Measurements from ENCODE around the gene RAD51B. TPM values are rescaled to one million over a fixed set of nuclear protein-coding genes. Genes with fewer than 3 reads are reported as not detected.
"Not testable (repeated sequence)": the region's sequence is repeated elsewhere in the genome, so short reads cannot be mapped to it uniquely, and the experiment has no call there.

The RAD51B gene
- total RNA-seq, 4 donors from 2014 or later: 14.0 to 16.4 (median 14.8) TPM

DNA sequence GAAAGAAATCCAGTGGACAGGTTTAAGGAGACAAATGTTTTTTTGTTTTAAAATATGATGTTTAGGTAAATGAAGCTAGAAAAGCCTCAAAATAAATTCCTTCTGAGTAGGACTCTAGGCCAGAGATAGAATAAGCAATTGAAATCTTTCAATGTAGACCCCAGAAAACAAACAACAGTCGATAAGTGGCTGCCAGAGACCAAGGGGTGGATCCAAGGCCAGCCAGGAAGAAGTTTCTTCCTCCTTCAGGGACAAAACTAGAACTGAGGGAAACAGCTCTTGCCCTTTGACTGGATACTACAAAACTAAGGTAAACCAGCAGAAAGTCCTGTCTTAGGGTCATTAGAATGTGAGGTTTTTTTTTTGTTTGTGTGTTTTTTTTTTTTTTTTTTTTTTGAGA is 481.6 kb downstream of the RAD51B start:
- Histone ChIP-seq H3K9me3 (no peaks in the 10 kb centered on the region), H3K36me3 (no peaks in the 10 kb centered on the region), H3K4me3 (replicated peaks in 1 of 3) (no peak overlapping the region), H3K27ac (no peak overlapping the region), H3K27me3 (no peaks in the 10 kb centered on the region), H3K4me1 (peaks cover 11 to 29% of the 10 kb centered on the region in 2 donors)
- WGBS, 2 donors: 41 to 44% methylated on average over 1 of the region's 1 CpG
- no peak for DNase-seq
- intact Hi-C loops (cut with DNase I): no loop called here
- TF ChIP-seq, protein P1, sequence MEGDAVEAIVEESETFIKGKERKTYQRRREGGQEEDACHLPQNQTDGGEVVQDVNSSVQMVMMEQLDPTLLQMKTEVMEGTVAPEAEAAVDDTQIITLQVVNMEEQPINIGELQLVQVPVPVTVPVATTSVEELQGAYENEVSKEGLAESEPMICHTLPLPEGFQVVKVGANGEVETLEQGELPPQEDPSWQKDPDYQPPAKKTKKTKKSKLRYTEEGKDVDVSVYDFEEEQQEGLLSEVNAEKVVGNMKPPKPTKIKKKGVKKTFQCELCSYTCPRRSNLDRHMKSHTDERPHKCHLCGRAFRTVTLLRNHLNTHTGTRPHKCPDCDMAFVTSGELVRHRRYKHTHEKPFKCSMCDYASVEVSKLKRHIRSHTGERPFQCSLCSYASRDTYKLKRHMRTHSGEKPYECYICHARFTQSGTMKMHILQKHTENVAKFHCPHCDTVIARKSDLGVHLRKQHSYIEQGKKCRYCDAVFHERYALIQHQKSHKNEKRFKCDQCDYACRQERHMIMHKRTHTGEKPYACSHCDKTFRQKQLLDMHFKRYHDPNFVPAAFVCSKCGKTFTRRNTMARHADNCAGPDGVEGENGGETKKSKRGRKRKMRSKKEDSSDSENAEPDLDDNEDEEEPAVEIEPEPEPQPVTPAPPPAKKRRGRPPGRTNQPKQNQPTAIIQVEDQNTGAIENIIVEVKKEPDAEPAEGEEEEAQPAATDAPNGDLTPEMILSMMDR (IDR thresholded peaks at IDR 0.05): no peak
- TF ChIP-seq POLR2A (IDR thresholded peaks at IDR 0.05): no peak

DNA sequence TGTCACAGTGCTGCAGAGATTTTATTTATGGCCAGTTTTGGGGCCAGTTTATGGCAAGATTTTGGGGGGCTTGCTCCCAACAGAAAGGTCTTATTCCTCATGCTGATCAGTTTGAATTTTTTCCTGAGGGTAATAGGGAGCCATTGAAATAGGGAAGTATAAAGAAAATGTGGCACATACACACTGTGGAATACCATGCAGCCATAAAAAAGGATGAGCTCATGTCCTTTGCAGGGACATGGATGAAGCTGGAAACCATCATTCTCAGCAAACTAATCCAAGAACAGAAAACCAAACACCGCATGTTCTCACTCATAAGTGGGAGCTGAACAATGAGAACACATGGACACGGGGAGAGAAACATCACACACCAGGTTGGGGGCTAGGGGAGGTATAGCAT is 483.4 kb downstream of the RAD51B start:
- intact Hi-C loops (cut with DNase I); DNase-seq: not testable (repeated sequence)
- WGBS, 2 donors: 94 to 98% methylated on average over 2 of the region's 2 CpGs

DNA sequence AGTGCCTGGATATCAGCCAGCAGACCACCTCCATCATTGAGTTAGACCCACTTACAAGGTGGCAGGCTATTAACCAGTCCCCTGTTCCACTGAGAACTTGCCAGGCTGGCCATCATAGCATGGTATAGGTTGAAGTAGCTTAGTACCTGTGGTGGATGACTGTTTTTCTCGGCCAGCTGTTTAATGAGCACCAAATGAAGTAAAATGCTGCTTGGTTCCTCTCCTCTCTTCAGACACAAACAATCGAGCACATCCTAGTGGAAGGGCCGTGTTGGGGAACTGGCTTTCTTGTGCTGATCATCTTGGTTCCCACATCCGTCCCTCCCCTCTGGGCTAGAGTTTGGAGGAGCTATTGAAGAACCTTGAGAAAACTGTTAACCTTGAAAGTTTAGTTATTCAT is 486.2 kb downstream of the RAD51B start:
- 91 to 96% methylated on average over 4 of the region's 4 CpGs for WGBS, 2 donors
- intact Hi-C loops (cut with DNase I): no loop called here

More for the DNA sequence above, 483.4 kb downstream of the RAD51B start:
- H3K27ac ChIP-seq; H3K36me3 ChIP-seq; H3K4me3 ChIP-seq (replicated peaks in 1 of 3); H3K9me3 ChIP-seq; H3K27me3 ChIP-seq: not testable (repeated sequence)
- peaks cover 8 to 28% of the 10 kb centered on the region in 2 donors for H3K4me1 ChIP-seq

DNA sequence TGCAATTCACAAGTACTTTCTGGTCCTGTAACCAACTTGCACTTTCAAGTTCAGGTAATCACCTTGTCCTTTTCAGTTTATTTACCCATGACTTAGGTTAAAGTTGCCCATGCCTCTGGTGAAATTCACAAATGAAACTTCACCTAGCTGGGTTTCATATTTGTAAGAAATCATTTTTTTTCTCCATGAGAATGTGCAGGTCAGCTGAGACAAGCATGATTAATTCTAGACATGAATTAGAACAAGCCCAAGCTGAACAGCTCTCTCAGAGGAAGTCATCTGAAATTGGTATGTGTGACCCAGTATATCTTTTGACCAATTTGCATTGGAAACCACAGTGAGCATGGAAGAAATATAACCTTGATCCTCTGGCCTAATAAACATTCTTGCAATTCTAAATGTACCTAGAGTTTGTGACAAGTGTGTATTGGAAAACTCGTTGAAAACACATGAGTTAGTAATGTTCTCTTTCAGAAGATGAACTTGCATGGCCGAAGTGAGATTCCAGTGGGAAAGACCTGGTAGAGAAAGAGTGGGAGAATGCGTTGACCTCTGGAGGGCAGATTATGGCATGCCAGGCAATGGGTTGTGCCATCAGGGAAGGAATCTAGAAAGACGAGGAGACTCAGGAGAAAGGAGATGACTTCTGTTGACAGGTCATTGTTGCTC is 486.8 kb downstream of the RAD51B start:
- no peak for TF ChIP-seq POLR2A (IDR thresholded peaks at IDR 0.05)
- TF ChIP-seq, protein P1 (IDR thresholded peaks at IDR 0.05): no peak
- H3K36me3 ChIP-seq: no peaks in the 10 kb centered on the region
- 91 to 92% methylated on average over 4 of the region's 4 CpGs for WGBS, 2 donors
- peaks cover 6 to 26% of the 10 kb centered on the region in 2 donors for H3K4me1 ChIP-seq
- DNase-seq: no peak
- no peaks in the 10 kb centered on the region for H3K27me3 ChIP-seq
- intact Hi-C loops (cut with DNase I): no loop called here
- H3K9me3 ChIP-seq: no peaks in the 10 kb centered on the region
- H3K27ac ChIP-seq: peak overlapping the region in 2 of 3 donors; percentile 56 to 83
- no peak overlapping the region for H3K4me3 ChIP-seq (replicated peaks in 1 of 3)

More for the DNA sequence above, 486.2 kb downstream of the RAD51B start:
- Histone ChIP-seq H3K4me1 (peaks cover 6 to 26% of the 10 kb centered on the region in 2 donors), H3K4me3 (replicated peaks in 1 of 3) (no peak overlapping the region), H3K27me3 (no peaks in the 10 kb centered on the region), H3K27ac (peak overlapping the region in 1 of 3 donors; percentile 56), H3K36me3 (no peaks in the 10 kb centered on the region), H3K9me3 (no peaks in the 10 kb centered on the region)
- TF ChIP-seq POLR2A (IDR thresholded peaks at IDR 0.05): no peak
- TF ChIP-seq, protein P1 (IDR thresholded peaks at IDR 0.05): no peak
- no peak for DNase-seq

DNA sequence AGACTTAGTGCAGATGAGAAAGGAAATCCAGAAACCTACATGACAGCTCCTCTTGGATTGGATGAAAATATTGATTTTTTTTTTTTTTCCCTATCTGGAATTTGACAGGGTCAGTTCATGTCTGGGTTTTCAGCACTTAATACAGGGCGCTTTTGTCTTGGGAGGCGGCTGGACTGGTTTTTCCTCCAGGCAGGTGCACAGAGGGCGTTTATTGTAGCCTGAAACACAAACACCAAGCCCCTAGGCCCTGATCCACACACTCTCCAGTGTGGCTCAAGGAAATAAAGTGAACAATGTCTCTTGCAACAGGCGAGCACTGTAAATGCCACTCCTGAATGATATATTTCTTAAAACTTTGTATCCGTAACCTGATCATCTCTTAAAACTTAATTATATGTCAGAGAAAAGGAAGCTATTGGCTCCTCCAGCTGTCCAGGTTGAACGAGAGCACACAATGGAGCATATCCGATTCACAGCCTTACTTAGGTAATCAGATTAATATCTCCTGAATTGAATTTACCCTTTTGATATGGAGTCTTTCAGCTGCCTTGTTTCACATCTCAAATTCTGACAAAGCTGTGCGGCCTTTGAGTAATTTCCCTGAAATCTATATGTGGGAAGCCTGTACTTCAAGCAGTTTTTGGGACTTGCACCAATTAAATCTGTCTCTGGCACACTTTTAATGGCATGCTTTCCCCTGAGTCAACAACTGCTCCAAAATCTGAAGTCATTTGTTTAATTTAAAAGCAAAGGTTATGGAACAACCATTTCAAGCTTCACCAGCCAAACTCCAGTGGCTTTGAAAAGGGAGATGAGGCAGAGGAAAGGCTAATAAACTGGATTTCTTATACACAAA is 487.6 kb downstream of the RAD51B start:
- H3K27ac ChIP-seq: peak overlapping the region; percentile 56 to 83 (median 56)
- H3K27me3 ChIP-seq: no peaks in the 10 kb centered on the region
- H3K4me3 ChIP-seq (replicated peaks in 1 of 3): no peak overlapping the region
- 76 to 81% methylated on average over 8 of the region's 8 CpGs for WGBS, 2 donors
- no peaks in the 10 kb centered on the region for H3K9me3 ChIP-seq
- peak in 1 of 2 donors; percentile 36 for DNase-seq
- H3K36me3 ChIP-seq: no peaks in the 10 kb centered on the region
- TF ChIP-seq POLR2A (IDR thresholded peaks at IDR 0.05): no peak
- TF ChIP-seq, protein P1 (IDR thresholded peaks at IDR 0.05): no peak
- H3K4me1 ChIP-seq: peaks cover 6 to 26% of the 10 kb centered on the region in 2 donors
- intact Hi-C loops (cut with DNase I): no loop called here

Measured in thyroid gland (tissue), 4 donors.